Activated CD8-positive, alpha-beta T cell treated with anti-CD3 and anti-CD28 coated beads for 36 hours (primary cell): Measurements from ENCODE around the gene SORCS2. TPM values are rescaled to one million over a fixed set of nuclear protein-coding genes. Genes with fewer than 3 reads are reported as not detected.

Experiments
- ATAC-seq: fragments of 200-7000 bp; cut with Tn5 transposase; one replicate; pipeline ENCODE4 v1.10.0; 2021; ENCODE audit warnings: mild to moderate bottlenecking, moderate library complexity
- CTCF ChIA-PET: fragments of 350-600 bp; sonication (Branson Sonifier 250); formaldehyde crosslinking; loops from one replicate; lab custom pipeline; 2021; ENCODE audit warnings: antibody characterized with exemption; lab: Charles Lee
- POLR2A ChIA-PET: fragments of 350-600 bp; sonication (Branson Sonifier 250); formaldehyde crosslinking; loops from one replicate; lab custom pipeline; 2021; ENCODE audit warnings: antibody characterized with exemption; lab: Charles Lee
- DNase-seq: peaks from one replicate; pipeline ENCODE4 v3.0.0-alpha.2; 2020
- H3K27ac Mint-ChIP-seq: one replicate; pipeline ENCODE4 v1.8.0; 2021; ENCODE audit warnings: mild to moderate bottlenecking, mixed read lengths
- H3K27me3 Mint-ChIP-seq: one replicate; pipeline ENCODE4 v1.8.0; 2021; ENCODE audit warnings: mixed read lengths
- H3K36me3 Mint-ChIP-seq: one replicate; pipeline ENCODE4 v1.8.0; 2021; ENCODE audit warnings: low read depth, mixed read lengths
- H3K4me1 Mint-ChIP-seq: one replicate; pipeline ENCODE4 v1.8.0; 2021; ENCODE audit warnings: low read depth, mixed read lengths
- H3K4me3 Mint-ChIP-seq: one replicate; pipeline ENCODE4 v1.8.0; 2021; ENCODE audit warnings: mild to moderate bottlenecking, moderate library complexity, mixed read lengths
- H3K9me3 Mint-ChIP-seq: one replicate; pipeline ENCODE4 v1.8.0; 2021; ENCODE audit warnings: mixed read lengths
- CTCF ChIP-seq: fragments of 200-600 bp; IDR thresholded peaks from one replicate; pipeline ENCODE4 v1.8.0; 2022; ENCODE audit warnings: antibody characterized with exemption, mild to moderate bottlenecking
- intact Hi-C: fragments of 100-400 bp; cut with micrococcal nuclease; formaldehyde crosslinking; loops from one replicate; pipeline ENCODE4 v1.10.0; 2022
- total RNA-seq, 2 experiments: library from RNA; stranded (reverse); gene quantifications; one replicate each; pipeline ENCODE4 v1.2.3, GENCODE V29; 2021

The SORCS2 gene
- total RNA-seq: under 1 TPM in 1 of 2 experiments, not detected in 1; 0.05 TPM

DNA sequence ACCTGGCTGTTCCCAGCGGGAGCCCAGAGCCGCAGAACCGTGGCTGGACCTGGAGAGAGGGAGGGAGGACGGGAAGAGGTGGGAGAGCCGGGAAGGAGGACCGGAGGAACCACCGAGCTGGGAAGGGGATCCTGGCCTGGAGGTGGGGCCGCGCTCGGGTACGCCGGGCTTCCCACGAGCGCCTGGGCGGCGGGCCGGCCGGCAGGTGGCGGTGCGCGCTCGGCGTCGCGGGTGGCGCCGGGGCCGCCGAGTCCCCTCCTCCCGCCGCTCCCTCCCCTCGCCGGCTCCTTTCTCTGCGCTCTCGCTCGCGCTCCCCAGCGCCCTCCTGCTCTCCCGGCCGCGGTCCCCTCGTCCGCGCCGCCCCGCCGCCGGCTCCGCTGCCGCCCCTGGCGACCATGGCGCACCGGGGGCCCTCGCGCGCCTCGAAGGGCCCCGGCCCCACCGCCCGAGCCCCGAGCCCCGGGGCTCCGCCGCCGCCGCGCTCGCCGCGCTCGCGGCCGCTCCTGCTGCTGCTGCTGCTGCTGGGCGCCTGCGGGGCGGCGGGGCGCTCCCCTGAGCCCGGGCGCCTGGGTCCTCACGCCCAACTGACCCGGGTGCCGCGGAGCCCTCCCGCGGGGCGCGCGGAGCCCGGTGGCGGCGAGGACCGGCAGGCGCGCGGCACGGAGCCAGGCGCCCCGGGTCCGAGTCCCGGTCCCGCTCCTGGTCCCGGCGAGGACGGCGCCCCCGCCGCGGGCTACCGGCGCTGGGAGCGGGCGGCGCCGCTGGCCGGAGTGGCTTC lies at the start of gene SORCS2:
TSS of gene SORCS2 (plus strand) at position 287 of the 778 bp plus-strand sequence.
- Mint-ChIP-seq H3K27ac (no peak within 1 kb of the TSS), H3K27me3 (peaks cover 33% of the 10 kb centered on the region), H3K36me3 (no peaks in the 10 kb centered on the region), H3K9me3 (no peaks in the 10 kb centered on the region), H3K4me3 (no peak within 1 kb of the TSS), H3K4me1 (peaks cover 2% of the 10 kb centered on the region)
- DNase-seq (peak; percentile 50), ATAC-seq (peak; percentile 88)
- ChIA-PET CTCF (interaction anchor here (0.7 to 1.8 kb wide), 6 partner anchors 16 to 149 kb away, joined by 3 to 9 read pairs (median 3); partner anchors contain the start of gene TADA2B), POLR2A (no interaction called here)
- intact Hi-C loops: no loop called here
- TF ChIP-seq CTCF: peak; percentile 18

DNA sequence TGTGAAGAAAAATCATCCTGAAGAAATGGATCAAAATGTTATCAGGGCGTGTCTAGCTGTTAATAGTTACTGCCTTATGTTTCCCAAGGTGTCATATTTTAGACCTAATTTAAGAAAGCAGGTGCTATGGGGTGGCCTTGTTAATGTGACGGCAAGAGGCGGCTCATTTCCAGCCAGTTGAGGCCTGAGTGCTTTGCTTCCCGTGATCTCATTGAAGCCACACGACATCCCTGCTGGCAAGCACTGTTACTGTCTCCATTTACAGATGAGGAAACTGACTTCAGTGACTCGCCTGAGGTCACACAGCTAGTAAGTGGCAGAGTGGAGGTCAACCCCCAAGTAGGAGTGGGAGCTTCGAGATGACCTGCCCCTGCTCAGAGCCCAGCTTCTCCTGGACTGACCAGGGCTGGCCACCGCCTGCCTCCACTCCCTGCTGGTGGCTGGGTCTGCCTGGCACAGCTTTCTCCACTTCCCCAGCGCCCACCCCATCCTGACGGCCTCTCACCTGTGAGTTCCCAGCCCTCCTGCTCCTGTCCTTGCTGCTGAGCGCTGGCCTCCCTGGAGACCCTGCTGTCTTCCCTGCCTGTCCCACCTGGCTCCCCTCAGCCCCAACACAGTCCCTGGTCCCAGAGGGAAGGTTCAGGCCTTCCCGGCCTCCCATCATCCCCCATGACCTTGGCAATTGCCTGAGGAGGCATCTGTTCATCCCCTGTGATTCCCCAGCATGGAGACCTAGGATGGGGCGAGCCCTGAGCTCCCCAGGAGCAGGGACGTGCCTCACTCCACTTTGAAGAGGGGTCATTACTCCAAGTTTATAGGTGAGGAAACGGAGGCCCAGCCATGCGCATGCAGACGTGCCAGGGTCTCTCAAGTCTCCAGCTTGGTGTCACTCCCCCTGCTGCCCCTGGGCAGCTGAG lies 47.7 kb upstream of the SORCS2 start:
- CTCF ChIA-PET: no interaction called here
- Mint-ChIP-seq H3K4me3 (no peak overlapping the region), H3K27me3 (peaks cover 9% of the 10 kb centered on the region), H3K4me1 (no peaks in the 10 kb centered on the region), H3K9me3 (no peaks in the 10 kb centered on the region), H3K27ac (no peak overlapping the region), H3K36me3 (no peaks in the 10 kb centered on the region)
- DNase-seq (no peak), ATAC-seq (no peak)
- intact Hi-C loops: no loop called here
- POLR2A ChIA-PET: no interaction called here
- TF ChIP-seq CTCF: no peak

DNA sequence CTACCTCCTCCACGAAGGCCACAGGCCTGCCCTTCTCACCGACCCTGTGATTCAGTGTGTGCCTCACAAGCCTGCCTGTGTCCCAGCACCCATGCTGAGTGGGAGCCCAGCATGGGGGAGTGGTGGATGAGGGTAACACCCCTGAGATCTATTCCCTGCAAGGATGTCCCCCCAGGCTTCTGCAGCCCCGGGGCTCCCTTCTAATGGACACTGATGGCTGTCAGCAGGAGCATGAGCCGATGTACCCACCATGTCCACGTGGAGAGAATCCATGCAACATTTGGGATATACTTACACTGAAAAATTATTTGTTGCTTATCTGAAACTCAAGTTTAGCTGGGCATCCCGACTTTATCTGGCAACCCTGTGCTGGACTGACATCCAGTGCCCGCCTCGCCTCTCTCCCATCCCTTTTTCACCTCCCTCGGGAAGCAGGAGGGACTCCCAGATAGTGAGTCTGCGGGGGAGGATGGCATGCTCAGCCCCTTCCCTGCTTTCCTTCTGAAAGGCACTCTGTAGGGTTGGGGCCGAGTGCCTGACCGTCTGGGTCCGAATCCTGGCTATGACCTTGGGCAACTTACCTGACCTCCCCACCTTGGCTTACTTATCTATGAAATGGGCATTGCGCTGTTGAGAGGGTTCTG lies 46.9 kb upstream of the SORCS2 start:
- no peak for TF ChIP-seq CTCF

DNA sequence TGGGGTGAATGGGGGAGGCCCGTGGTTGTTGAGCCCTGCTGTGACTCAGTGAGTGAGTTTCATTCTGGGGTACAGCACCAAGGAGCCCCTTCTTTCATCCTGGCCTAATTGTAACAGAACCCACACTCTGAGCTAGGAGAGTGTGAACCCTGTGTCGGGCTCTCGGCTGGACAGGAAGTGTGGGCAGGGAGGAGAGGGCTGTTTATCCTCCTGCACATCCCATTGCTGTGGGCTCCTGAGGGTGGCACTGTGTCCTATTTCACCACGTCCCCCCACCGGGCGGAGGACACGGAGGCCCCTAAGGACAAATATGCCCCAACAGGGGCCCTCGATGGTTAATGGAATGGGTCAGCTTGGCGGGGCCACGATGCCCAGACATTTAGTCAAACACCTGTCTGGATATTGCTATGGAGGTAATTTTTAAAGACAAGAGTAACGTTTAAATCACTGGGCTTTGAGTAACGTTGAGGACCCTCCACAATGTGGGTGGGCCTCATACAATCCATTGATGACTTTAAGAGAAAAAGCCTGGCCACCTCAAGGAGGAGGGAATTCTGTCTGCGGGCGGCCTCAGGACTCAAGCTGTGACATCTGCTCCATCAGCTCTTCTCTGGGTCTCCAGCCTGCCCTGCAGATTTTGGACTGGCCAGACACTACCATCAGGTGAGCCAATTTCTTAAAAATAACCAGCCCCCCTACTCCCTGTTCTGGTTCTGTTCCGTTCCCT lies 46.1 kb upstream of the SORCS2 start:
- ChIA-PET POLR2A (no interaction called here), CTCF (no interaction called here)
- no peak for DNase-seq
- H3K27me3 Mint-ChIP-seq: peaks cover 9% of the 10 kb centered on the region
- intact Hi-C loops: no loop called here
- H3K27ac Mint-ChIP-seq: no peak overlapping the region
- no peaks in the 10 kb centered on the region for H3K36me3 Mint-ChIP-seq
- no peak overlapping the region for H3K4me3 Mint-ChIP-seq
- TF ChIP-seq CTCF: no peak
- no peaks in the 10 kb centered on the region for H3K9me3 Mint-ChIP-seq
- ATAC-seq: no peak
- H3K4me1 Mint-ChIP-seq: no peaks in the 10 kb centered on the region

More for the DNA sequence above, 46.9 kb upstream of the SORCS2 start:
- POLR2A ChIA-PET: no interaction called here
- intact Hi-C loops: no loop called here
- DNase-seq (no peak), ATAC-seq (no peak)
- no peaks in the 10 kb centered on the region for H3K36me3 Mint-ChIP-seq
- H3K4me1 Mint-ChIP-seq: no peaks in the 10 kb centered on the region
- no peaks in the 10 kb centered on the region for H3K9me3 Mint-ChIP-seq
- peaks cover 9% of the 10 kb centered on the region for H3K27me3 Mint-ChIP-seq
- H3K4me3 Mint-ChIP-seq: no peak overlapping the region
- CTCF ChIA-PET: no interaction called here
- no peak overlapping the region for H3K27ac Mint-ChIP-seq
